Fibroblast of skin of abdomen (primary cell): ENCODE measurements around the gene GRM1. TPM values are rescaled to one million over a fixed set of nuclear protein-coding genes. Genes with fewer than 3 reads are reported as not detected.
A peak's percentile ranks its signal among the peaks of the same experiment; 100 is the strongest.

Source experiments
- DNase-seq: peaks from one replicate; pipeline ENCODE4 v3.0.0-alpha.2; 2013
- polyA plus RNA-seq, 2 experiments: library from polyadenylated mRNA; unstranded; fragments of 120-200 nt; gene quantifications; one replicate each; pipeline ENCODE4 v1.2.1, GENCODE V29; 2013; ENCODE audit not compliant: insufficient read length in 2 of 2

Gene GRM1
- polyA plus RNA-seq (2013, experiment 1 of 2; ENCODE audit: insufficient read length), result not detected
- polyA plus RNA-seq (2013, experiment 2 of 2; ENCODE audit: insufficient read length), result 0.02 TPM

DNA sequence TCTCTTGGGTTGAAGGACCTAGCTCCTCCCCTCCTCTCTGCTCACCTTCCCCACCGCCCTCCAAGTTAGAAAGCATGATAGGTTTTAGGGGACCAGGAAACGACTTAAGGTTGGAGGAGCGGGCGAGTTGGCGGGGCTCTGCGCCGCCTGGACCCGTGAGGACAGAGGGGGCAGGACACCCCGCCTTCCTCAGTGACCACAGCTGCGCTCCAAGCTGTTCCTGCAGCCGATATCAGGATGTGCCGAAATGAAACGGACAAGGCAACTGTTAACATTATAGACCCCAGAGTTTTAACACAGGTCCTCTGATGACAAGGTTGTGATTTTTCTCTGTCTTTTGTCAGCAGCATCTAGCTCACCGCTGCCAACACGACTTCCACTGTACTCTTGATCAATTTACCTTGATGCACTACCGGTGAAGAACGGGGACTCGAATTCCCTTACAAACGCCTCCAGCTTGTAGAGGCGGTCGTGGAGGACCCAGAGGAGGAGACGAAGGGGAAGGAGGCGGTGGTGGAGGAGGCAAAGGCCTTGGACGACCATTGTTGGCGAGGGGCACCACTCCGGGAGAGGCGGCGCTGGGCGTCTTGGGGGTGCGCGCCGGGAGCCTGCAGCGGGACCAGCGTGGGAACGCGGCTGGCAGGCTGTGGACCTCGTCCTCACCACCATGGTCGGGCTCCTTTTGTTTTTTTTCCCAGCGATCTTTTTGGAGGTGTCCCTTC is at the start of gene GRM1:
Gene GRM1, plus strand, starts transcription at position 212 of the 722 bp plus-strand sequence. Its CDS starts 456 bp downstream, at position 668.
- DNase-seq, result no peak

- DNase-seq, result no peak
Observed at GRCh38 chr6:146009338-146009737, 19.5 kb upstream of the GRM1 start.

DNA sequence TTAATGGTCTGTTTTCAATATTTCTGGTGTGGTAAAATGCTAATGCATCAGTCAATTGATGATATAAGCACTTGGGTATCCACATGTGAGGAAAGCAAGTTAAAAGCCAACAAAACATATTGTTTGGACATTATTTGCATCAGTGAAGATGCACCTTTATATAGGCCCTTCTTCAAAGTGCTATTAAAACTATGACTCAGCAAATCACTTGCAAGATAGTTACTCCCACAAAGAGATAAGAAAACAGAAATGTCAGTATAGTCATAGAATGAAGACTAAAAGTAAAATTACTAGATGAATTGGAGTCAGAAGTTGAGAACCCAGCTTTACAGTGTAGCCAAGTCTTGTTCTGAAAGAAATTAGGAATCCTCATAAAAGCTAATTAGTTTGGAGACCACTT is 14.6 kb upstream of the GRM1 start:
- DNase-seq, result no peak

GRCh38 chr6:146017672-146018071 is 11.2 kb upstream of the GRM1 start:
- DNase-seq, result no peak

GRCh38 chr6:146026873-146027272 is 2.0 kb upstream of the GRM1 start:
- no peak for DNase-seq

- no peak for DNase-seq
Observed at GRCh38 chr6:146027586-146028251, 1.1 kb upstream of the GRM1 start.

GRCh38 chr6:146028252-146028795 is 538 bp upstream of the GRM1 start:
- peak; percentile 41 for DNase-seq

DNA sequence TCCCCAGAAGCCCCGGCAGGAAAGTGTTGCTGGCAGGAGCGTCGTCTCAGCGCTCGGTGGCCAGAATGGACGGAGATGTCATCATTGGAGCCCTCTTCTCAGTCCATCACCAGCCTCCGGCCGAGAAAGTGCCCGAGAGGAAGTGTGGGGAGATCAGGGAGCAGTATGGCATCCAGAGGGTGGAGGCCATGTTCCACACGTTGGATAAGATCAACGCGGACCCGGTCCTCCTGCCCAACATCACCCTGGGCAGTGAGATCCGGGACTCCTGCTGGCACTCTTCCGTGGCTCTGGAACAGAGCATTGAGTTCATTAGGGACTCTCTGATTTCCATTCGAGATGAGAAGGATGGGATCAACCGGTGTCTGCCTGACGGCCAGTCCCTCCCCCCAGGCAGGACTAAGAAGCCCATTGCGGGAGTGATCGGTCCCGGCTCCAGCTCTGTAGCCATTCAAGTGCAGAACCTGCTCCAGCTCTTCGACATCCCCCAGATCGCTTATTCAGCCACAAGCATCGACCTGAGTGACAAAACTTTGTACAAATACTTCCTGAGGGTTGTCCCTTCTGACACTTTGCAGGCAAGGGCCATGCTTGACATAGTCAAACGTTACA is 817 bp downstream of the GRM1 start:
- DNase-seq, result no peak

DNA sequence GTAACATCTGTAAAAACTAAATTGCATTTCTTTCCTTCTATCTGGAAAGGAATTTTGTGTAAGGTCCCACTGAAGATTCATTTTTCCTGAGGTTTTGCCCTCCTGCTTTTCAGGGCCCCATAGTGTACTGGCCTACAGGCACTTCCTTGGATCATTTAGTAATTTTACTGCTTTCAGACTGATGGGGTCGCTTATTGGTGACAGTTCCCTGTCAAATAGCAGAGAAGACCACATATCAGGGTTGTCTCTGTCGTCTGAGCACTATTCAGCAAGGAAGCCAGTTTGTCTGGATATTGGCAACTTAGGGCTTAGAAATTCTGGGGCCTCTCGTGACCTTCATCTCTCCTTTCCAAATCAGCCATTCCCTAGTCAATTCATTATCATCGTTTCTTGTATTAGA is 3.5 kb downstream of the GRM1 start:
- no peak for DNase-seq

DNA sequence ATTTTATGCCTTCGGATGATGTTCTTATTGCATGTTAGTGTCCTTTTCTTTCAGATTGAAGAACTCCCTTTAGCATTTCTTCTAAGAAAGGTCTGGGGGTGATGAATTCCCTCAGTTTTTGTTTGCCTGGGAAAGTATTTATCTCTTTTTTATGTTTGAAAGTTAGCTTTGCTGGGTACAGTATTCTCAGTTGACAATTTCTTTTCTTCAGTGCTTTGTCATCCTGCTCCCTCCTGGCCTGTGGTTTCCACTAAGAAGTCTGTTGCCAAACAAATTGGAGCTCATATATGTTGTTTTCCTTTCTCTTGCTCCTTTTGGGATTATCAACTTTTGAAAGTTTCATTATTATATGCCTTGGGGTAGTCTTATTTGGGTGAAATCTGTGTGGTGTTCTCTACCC is 11.5 kb downstream of the GRM1 start:
- DNase-seq, result no peak

GRCh38 chr6:146041282-146041681 is 12.4 kb downstream of the GRM1 start:
- peak; percentile 0 for DNase-seq

DNA sequence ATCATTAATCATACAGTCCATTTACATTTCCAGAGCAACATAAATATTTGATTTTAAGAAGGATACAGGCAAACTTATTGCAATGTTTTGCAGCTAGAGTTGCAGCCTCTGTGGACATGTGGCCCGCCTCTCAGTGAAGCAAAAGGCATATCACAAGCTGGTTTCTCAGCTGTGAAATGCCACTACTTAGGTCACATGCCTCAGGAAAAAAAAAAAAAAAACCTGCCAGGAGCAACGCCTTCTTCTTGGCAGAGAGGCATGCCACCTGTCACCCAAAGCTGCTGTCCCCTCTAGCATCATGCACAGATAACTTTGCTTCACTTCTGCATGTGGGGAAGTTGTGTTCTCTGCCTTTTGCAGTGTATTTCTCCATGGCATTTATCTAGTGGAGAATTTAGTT is 18.5 kb downstream of the GRM1 start:
- no peak for DNase-seq

GRCh38 chr6:146050168-146050567 is 21.3 kb downstream of the GRM1 start:
- no peak for DNase-seq

- no peak for DNase-seq
Observed at GRCh38 chr6:146056506-146056905, 27.6 kb downstream of the GRM1 start.

GRCh38 chr6:146065690-146066089 is 36.8 kb downstream of the GRM1 start:
- no peak for DNase-seq

- no peak for DNase-seq
Observed at GRCh38 chr6:146066506-146066905, 37.6 kb downstream of the GRM1 start.

DNA sequence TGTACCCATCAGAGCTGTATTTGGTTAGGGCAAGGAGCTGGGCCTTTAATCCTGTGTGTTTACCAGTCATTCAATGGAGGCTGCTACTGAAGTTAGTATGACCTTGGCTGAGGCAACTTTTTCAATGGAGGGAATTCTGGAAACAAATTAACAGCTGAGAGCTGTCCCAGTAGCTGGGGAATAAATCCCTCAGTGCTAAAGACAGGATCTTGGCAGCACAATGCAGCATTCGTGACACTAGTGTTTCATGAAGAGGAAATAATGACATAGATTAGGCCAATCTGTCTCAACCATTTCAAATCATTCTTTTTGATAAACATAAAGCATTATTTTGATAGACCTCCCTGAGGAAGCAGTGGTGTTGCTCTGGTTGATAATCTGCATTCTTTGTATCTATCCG is 42.9 kb downstream of the GRM1 start:
- DNase-seq, result no peak

GRCh38 chr6:146077992-146078391 is 49.1 kb downstream of the GRM1 start:
- DNase-seq, result no peak

DNA sequence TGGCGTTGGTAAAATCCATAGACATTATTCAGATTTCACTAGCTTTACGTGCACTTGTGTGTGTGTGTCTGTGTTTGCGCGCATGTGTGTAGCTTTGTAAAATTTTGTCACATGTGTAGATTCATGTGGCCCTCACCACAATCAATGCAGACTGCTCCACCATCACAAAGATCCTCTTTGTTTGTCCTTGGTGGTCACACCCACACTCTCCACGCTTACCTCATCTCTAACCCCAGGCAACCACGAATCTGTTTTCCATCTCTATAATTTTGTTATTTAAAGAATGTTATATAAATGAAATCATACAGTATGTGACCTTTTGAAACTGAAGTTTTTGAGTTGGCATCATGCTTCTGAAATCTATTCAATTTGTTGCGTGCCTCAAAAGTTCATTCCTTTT is 58.5 kb downstream of the GRM1 start:
- DNase-seq, result no peak

GRCh38 chr6:146090474-146090873 is 61.6 kb downstream of the GRM1 start:
- DNase-seq, result no peak

- DNase-seq, result no peak
Observed at GRCh38 chr6:146092961-146093686, 64.3 kb downstream of the GRM1 start.

- no peak for DNase-seq
Observed at GRCh38 chr6:146095481-146095880, 66.6 kb downstream of the GRM1 start.

DNA sequence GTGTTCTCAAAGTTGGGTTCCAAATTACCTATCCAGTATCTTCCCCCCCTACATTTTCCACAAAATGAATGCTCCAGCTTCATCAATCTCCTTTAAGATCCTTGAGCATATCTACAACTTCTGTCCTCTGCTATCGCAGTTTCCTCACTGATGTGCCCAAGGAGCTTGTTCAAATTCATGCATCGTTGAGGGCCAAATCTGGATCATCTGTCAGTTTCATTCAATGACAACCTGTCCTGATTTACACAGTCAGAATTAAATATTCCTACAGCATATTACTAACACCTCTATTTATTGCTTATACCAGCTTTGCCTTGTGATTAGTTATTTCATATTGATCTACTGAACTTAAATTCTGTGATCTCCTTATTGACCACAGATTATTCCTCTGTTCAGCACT is 68.7 kb downstream of the GRM1 start:
- no peak for DNase-seq
